GM19193 (cell line): ENCODE results near the gene AMOTL2.

Experiments
- POLR2A ChIP-seq: IDR thresholded peaks from 4 replicates; pipeline ENCODE4 v1.6.1; 2011; ENCODE audit not compliant: insufficient read depth, insufficient read length; ENCODE audit errors: extremely low read depth

Gene AMOTL2

DNA sequence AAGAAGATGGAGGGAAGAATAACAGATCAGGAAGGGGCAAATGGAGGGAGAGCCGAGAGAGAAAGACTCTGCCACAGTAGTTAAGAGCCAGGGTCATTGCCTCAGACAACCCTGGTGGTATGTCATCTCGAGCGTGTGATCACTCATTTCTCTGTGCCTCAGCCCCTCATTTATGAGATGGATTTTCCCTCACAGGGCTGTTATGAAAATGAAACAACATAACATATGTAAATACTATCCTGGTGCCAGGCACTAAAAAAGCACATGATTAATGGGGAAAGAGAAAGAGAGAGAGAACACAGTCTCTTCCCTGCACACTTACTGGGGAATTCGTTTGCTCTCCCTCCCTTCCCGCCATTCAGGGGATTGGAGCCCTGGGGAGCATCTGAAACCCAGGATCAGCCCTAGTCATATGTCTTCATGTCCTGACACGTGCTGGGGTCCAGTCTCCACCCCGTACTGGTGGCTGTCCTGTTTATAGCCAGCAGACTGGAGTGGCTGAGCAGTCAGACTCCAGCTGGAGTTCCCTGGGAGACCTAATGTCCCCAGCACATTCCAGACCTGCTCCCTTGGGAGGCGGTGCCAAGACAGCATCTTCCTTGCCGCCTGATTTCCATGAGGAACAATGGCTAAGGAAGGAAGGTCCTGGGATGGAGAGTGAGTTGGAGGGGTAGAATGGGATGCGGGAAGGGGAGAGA, 14.7 kb upstream of the AMOTL2 start:
- TF ChIP-seq POLR2A, result no peak

DNA sequence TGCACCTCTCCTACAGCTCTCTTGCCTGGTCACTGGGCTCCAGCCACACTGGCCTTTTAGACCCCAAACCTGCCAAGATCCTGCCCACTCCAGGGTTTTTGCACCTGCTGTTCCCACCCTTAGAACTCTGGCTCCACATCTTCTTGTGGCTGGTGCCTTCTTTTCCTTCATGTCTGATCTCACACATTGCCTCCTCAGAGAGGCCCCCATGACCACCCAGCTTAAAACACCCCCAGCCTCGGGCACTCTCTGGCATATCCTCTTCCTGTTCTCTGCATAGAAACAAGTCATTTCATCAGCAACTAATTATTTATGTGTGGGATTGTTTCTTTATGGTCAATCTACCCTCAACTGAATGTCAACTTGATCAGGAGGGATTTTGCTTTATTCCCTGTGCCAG, 14.0 kb upstream of the AMOTL2 start:
- TF ChIP-seq POLR2A, result no peak

DNA sequence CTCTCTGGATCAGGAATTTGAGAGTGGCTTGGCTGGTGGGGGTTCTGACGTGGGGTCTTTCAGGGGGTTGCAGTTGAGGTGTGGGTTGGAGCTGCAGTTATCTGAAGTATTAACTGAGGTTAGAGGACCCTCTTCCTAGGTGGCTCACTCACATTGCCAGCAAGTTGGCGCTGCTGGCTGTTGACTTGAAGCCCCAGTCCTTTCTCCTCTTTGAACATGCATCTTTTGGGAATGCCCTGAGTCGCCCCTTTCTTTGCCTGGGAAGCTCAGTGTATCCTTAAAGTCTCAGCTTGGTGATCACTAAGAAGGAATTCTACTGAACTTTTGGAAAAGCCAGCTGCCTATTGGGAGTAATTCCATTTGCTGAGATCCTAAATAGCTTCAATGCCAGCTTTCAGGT, 13.0 kb upstream of the AMOTL2 start:
- no peak for TF ChIP-seq POLR2A

DNA sequence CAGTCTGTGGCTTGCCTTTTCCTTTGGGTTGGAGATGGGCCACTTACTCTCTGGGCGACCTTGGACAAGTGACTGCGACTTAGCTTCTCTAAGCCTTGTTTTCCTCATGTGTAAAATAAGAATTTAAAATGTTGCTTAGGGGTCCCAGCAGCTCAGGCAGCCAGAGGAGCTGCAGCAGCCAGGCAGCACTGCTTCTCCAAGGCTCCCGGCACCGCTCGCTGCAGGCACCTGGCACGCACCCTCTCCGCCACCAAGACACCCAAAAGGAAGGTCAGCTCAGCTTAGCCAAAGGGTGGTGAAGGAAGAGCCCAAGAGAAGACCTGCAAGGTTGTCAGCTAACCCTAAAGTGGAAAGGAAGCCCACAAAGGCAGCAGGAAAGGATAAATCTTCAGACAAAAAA, 10.7 kb upstream of the AMOTL2 start:
- no peak for TF ChIP-seq POLR2A

DNA sequence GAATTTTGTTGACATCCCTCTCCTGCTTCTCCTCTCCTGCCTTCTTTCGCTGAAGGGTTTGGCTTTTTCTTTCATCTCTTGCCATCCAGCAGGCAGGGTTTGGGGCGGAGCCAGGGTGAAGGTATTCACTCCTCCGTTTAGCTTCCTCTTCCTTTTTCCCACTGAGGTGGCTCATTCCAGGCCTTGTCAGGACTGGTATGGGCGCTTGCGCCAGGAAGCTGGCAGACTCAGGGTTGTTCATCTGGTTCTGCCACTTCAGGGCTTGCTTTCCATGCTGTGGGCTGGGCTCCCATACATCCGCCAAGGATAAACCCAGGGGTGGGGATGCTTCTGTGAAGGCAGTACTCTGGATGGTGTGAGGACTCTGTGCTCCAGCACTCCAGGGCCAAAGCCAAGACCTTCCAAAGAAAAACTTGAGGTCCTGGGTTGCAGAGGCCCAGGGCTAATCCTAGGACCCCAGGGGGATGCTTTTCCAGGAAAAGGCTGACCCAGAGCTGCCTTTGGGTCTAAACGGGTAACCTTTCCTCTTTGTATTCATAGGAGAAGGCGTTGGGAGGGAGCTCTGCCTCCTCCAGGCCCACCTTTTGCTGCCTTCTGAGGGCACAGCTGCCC, 7.7 kb upstream of the AMOTL2 start:
- no peak for TF ChIP-seq POLR2A

DNA sequence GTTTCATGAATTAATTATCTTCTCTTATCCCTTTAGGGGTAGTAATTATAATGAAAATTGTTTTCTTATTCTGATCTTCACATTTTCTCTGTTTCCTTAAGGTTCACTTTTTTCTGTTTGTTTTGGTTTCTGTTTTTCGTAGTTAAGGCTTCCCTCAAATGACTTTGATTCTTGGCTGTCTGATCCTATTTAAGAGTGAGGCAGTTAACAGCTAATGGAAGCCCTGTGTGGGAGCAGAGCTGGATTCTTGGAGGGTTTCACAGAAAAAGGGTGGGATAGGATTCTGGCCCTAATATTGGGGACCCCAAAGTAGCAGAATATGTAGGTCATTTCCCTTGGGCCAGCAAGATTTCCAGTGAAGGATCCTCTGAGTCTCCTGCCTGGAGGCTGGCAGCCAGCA, 6.8 kb upstream of the AMOTL2 start:
- TF ChIP-seq POLR2A, result no peak

DNA sequence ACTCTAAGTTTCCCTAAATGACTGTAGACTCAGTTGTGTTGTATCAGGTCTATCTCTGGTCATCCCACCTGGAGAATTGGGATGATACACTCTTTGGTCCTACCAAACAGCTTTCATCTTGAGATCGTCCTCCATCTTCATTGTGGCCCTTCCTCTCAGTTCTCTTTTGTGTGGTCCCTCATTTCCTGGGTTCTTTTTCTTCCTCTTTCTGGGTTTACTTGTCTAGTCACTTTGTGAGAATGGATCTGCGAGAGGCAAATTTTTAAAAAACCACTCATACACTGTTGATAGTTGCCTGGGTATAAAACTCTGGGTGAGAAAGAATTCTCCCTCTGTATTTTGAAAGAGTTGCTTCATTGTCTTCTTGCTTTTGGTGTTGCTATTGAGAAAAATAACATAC, 6.0 kb upstream of the AMOTL2 start:
- TF ChIP-seq POLR2A, result no peak

DNA sequence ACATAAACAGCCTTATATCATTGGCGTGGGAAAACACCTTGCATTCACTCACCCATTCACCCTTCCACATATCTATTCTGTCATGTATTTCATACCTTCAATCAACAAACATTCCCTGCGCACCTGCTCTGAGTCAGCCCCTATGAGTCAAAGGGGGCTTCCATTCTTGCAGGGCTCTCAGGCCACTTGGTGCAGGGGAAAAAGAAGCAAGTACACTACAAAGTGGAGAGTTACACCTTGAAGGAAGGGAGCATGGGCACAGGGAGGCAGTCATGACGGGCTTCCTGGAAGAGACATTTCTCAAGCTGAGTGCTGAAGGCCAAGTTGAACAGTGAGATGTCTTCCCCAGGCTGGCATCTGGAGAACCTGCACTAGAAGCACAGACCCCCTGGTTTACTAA, 4.6 kb upstream of the AMOTL2 start:
- TF ChIP-seq POLR2A, result no peak

DNA sequence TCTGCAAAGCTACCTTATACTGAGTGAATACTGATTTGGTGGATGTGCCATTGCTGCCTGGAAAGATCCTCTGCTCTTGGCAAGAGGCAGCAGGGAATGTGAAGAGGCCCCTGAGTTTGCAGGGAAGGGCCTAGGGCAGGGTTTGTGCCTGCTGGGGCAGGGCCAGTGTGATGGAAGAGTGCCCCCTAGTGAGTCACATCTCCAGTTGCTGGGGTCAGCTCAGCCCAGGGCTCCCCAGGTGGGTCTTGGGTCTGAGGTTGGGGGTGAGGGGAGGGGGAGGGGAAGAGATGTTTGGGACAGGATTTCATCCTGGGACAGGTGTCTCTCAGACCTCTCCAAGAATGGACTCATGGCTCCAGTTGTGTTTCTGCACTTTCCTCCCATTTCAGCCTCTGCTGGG, 4.1 kb upstream of the AMOTL2 start:
- no peak for TF ChIP-seq POLR2A

DNA sequence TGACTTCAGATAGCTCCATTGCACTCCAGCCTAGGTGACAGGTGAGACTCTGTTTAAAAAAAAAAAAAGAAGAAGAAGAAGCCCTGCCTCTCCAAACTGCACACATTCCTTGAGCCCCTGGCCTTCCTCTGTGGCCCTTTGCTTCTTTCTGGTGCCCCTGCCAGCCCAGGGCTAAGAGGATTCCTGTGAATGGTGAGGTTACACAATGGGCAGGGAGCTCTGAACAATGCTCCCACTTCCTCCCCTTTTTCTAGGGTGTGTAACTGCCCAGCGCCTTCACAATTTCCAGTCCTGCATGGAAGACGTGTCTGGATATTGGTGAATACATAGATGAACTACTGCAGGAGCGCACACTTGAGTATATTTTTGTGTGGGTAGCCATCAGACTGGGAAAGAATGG, 3.6 kb upstream of the AMOTL2 start:
- TF ChIP-seq POLR2A, result no peak

DNA sequence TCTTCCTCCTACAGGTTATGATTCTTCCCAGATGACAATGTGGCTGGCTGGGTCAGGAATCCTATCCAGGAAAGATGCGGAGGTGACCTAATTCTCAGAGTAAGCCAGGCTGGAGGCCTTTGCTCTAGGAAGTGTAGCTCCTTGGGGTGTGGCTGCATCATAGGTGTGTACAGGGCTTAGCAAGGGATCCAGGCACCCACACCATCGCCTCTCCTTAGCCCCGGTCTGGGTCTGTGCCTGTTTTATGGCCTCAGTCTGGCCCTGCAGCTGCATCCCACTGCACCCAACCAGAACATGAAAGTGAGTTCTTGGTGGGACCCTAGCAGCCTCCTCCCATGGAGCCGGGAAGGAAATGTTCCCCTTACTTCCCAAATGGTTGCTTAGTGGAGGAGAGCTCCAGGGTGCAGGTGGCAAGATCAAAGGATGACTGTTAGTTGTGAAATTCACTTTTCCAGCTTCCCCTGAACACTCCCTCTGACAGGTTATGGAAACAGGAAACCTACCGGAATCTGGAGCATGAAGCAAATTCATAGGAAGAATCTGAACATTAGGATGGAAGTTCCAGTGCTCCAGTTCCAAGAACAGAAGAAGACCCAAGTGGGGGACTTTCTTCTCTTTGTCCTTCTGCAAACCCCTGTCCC, 2.7 kb upstream of the AMOTL2 start:
- no peak for TF ChIP-seq POLR2A

DNA sequence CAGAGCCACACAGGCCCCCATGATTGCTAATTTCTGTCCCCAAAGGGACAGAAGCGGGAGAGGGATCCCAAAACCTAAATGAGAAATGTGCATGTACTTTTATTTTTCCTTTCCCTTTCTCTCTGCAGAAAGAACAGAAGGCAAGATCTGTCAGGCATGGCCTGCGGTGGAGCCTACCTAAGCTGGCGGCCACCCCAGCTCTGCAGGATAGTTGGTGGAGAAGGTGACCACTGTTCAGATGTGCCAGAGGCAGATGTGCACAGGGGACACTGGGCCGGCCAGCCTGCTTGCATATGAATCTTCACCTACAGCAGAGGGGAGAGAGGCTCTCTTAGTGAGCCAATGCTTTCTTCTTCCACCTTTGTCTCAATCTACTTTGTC, 2.1 kb upstream of the AMOTL2 start:
- no peak for TF ChIP-seq POLR2A

DNA sequence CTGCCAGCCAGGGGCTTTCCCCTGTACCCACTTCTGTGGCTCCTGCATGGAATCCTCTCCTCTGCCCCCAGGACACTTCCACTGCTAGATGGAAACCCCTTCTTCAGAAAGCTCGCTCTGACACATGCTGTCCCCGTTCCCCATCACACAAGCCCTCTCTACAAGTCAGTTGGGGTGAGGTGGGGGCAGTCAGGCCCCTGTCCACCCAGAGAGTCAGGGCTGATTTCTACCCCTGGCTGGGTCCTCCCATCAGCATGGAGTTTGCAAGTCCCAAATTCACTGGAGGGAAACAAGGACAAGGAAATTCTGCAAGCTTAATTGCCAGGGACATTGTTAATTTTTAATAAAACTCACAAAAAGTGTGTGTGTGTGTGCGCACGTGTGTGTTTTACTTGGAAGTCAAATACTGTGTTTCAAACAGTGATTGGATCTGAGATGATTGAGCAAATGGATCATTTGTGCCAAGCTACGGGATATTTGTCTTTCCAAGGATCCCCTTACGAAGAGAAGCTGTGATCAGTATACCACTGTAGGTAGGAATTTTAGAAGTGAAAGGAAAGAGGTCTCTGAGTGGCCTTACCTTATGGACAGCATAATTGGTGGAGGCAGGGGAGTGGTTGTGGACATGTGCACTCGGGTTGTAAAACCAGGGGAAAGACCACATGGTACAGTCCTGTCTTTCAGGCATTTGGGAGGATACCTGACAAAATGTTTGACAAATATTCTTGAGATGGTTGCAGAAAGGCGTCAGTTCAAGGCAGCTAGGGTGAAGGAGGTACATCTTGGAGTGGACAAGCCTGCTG, 1.5 kb upstream of the AMOTL2 start:
- no peak for TF ChIP-seq POLR2A

DNA sequence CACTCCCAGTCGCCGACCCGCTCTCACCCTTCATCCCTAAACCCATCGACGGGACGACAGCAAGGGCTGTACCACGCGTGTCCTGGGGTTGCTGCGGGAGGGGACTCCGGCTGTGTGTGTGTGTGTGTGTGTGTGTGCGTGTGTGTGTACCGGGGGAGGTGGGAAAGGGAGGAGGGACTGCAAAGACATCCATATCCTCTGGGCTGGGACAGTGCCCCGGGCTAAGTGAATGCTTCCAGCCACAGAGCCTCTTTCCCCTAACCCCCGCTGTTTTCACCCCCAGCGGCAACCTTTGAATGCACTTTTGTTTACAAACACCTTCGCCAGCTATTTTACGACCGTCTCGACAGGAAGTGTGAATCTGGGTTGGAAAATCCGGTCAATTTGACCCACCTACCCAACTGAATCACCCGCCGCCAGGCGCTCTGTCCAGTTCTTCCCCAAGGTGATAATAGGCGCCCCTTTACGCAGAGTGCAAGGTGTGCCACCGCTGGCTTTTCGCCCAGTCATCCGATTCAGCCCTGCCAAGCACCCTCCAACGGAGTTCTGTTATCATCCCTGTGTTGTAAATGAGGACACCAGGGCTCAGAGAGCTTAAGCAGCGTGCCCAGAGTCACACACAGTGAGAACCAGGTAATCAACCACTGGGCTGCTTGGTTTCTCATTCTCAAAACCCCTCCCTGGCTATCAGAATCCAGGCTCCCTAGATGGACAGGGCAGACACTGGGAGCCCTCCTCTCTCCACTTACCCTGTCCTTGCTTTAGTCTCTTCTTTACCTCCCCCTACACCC, 739 bp upstream of the AMOTL2 start:
- no peak for TF ChIP-seq POLR2A
